Stimulated activated CD4-positive, alpha-beta T cell treated with anti-CD3 and anti-CD28 coated beads, Interleukin-15, amount 100 ng/mL, for 24 hours (primary cell): ENCODE data around the gene RCAN2.

Source experiments
- DNase-seq: peaks from one replicate; pipeline ENCODE4 v3.0.0-alpha.2; 2020

The RCAN2 gene

GRCh38 chr6:46204880-46205650 lies 286.2 kb downstream of the RCAN2 start:
- no peak for DNase-seq

GRCh38 chr6:46203391-46204177 lies 287.7 kb downstream of the RCAN2 start:
- no peak for DNase-seq

GRCh38 chr6:46201702-46202101 lies 289.5 kb downstream of the RCAN2 start:
- DNase-seq: no peak

- DNase-seq: no peak
Observed at GRCh38 chr6:46199387-46199786, 291.9 kb downstream of the RCAN2 start.

- DNase-seq: no peak
Observed at GRCh38 chr6:46191961-46192360, 299.3 kb downstream of the RCAN2 start.

- DNase-seq: no peak
Observed at GRCh38 chr6:46190889-46191288, 300.4 kb downstream of the RCAN2 start.

- no peak for DNase-seq
Observed at GRCh38 chr6:46189726-46190125, 301.5 kb downstream of the RCAN2 start.

- DNase-seq: no peak
Observed at GRCh38 chr6:46186583-46186982, 304.7 kb downstream of the RCAN2 start.

- DNase-seq: no peak
Observed at GRCh38 chr6:46184114-46184513, 307.1 kb downstream of the RCAN2 start.

- DNase-seq: no peak
Observed at GRCh38 chr6:46175976-46176375, 315.3 kb downstream of the RCAN2 start.

GRCh38 chr6:46175446-46175845 lies 315.8 kb downstream of the RCAN2 start:
- DNase-seq: no peak

- DNase-seq: no peak
Observed at GRCh38 chr6:46174904-46175303, 316.3 kb downstream of the RCAN2 start.

- no peak for DNase-seq
Observed at GRCh38 chr6:46172176-46172575, 319.1 kb downstream of the RCAN2 start.
